NCI-H2029 treated with DMSO at 0.1 percent for 48 hours (cell line): ENCODE results near the gene SCAMP2.

Source experiments
- DNase-seq: peaks from one replicate; lab custom pipeline; 2025; lab: John Stamatoyannopoulos, UW

Gene SCAMP2

DNA sequence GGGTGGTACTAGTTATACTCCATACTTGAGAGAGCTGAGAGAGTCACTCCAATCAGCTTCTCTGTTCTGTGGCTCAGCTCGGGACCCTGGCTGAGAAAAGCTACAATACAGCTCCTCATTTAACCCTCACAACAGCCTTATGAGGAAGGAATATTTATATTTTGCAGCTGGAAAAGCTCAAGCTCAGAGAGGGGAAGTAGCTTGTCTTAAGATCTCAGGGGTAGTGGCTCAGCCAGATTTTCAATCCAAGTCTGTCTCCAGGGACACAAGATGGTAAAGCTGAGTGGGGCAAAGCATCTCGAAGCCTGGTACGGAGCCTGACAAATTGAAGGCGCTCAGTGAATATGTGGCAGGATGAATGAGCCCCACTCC is 14.8 kb downstream of the SCAMP2 start:
- no peak for DNase-seq

DNA sequence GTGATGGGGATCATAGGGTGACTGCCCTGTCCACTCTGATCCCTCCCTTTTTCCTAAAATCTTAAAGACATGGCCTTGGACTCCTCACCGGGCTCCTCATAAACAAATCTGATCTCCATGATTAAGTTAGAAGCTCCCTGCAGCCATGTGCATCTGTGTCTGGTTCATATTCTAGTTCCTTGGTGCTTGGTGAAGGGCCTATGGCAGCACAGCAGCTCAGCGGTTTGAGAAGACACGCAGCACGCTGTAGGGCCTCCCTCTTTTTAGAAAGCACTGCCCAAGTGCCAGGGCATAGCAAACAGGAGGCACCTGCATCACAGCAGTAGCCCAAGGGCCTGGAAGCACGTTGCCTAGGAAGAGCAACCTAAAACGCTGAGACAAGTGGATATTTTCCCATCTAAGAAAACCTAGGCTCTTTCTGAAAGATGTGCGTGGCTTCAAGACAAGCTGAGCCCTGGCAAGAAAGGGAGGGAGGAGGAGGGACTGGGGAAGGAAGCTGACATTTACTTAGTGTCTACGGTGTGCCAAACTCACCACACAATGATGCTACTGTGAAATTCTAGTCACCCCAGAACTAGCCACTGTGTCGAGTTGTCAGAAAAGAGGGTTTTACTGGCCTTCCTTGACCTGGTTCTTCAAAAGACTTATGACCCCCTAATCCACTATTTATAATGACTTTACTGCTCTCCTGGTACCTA is 15.3 kb downstream of the SCAMP2 start:
- DNase-seq: no peak

DNA sequence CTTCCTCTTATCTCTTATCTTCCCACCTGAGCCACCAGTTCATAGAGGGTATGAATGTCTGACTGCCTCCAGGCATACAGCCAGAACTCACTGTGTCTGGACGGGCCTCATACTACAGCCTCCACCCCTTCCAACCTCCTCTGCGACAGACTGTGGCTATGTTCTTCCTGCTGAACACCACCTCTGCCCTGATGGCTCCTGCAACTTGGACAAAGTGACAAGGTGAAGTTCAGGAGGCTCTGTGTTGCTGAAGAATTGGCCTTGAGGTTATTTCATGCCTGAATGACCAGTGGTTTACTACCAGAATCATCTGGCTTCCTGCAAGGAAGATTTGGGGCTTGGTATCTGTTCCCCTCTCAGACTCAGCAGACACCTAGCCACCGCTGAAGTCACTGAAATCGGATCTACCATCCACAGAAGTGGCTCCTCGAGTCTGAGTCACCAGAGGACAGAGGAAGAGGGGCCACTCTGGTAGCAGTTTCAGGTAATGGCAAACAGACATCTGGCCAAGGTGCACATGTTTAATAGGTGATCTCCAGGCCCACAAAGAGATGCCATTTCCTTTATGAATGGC is 16.0 kb downstream of the SCAMP2 start:
- DNase-seq: peak; percentile 73

GRCh38 chr15:74856537-74856936 is 16.6 kb downstream of the SCAMP2 start:
- DNase-seq: no peak

- DNase-seq: no peak
Observed at GRCh38 chr15:74855857-74856256, 17.3 kb downstream of the SCAMP2 start.

- no peak for DNase-seq
Observed at GRCh38 chr15:74854453-74855022, 18.6 kb downstream of the SCAMP2 start.

GRCh38 chr15:74851960-74852359 is 21.2 kb downstream of the SCAMP2 start:
- DNase-seq: no peak

GRCh38 chr15:74850393-74850792 is 22.8 kb downstream of the SCAMP2 start:
- DNase-seq: no peak

- no peak for DNase-seq
Observed at GRCh38 chr15:74847432-74847831, 25.7 kb downstream of the SCAMP2 start.

GRCh38 chr15:74845581-74845980 is 27.6 kb downstream of the SCAMP2 start:
- no peak for DNase-seq

GRCh38 chr15:74845208-74845568 is 28.0 kb downstream of the SCAMP2 start:
- no peak for DNase-seq

- no peak for DNase-seq
Observed at GRCh38 chr15:74844319-74845207, 28.6 kb downstream of the SCAMP2 start.

- no peak for DNase-seq
Observed at GRCh38 chr15:74843891-74844299, 29.3 kb downstream of the SCAMP2 start.

- DNase-seq: no peak
Observed at GRCh38 chr15:74843445-74843828, 29.7 kb downstream of the SCAMP2 start.

GRCh38 chr15:74842581-74843444 is 30.4 kb downstream of the SCAMP2 start, which contains the start of gene ULK3:
Gene ULK3 (minus strand): TSS chr15:74843156. CDS start chr15:74843105, 51 bp downstream.
- DNase-seq: peak; percentile 66

- no peak for DNase-seq
Observed at GRCh38 chr15:74841891-74842373, 31.2 kb downstream of the SCAMP2 start.

GRCh38 chr15:74840851-74841775 is 32.1 kb downstream of the SCAMP2 start:
- DNase-seq: no peak

GRCh38 chr15:74839526-74840395 is 33.4 kb downstream of the SCAMP2 start:
- DNase-seq: no peak

DNA sequence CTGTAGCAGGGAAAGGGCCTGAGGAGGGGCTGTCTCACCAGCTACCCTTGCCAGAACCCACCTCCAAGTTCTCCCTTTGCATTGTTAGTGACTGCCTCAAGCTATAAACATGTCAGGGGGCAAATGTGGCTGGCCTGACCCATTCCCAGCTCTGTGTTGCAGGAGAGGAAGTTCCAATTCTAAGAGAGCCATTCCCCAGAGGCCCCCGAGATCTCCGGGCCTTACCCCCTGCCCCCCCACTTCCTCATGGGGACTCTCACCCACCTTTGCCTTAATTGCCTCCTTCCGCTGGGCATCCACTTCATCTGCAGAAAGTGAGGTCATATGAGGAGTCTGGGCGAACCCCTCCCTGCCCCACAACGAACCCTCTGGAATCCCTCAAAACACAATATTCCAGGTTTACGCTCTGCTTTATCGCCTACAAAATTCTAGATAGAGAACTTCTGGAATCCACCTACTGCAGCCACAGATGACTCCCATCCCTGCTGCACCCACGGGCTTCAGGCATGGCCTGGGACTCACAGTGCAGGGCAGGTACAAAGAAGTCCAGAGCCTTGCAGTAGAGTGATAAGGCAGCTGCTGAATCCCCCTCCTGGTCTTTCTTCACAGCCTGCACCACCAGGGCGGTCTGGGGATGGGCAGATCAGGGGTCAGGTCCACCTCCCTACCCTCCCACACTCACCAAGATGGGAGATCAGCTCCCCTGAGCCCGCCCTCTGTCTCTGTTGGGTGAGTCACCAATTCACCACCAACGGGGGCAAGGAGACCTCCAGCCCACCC is 34.2 kb downstream of the SCAMP2 start:
- DNase-seq: no peak
